K562 (cell line): ENCODE data around the gene AGT. TPM values are rescaled to one million over a fixed set of nuclear protein-coding genes. Genes with fewer than 3 reads are reported as not detected.

Source experiments
- AFF4 ChIP-seq: sonication (generic); formaldehyde crosslinking; IDR thresholded peaks from 2 replicates; pipeline ENCODE4 v1.8.0; 2023; ENCODE audit warnings: mild to moderate bottlenecking, missing genetic modification reagents
- ARID1B ChIP-seq: fragments of 450-650 bp; IDR thresholded peaks from 2 replicates; pipeline ENCODE4 v1.6.1; 2016; ENCODE audit warnings: antibody characterized with exemption, mild to moderate bottlenecking, inconsistent platforms
- CBFA2T2 ChIP-seq: fragments of 450-650 bp; conservative IDR thresholded peaks from 2 replicates; pipeline ENCODE4 v1.6.1; 2017; ENCODE audit warnings: mild to moderate bottlenecking
- CEBPB ChIP-seq: fragments of 450-650 bp; IDR thresholded peaks from 2 replicates; pipeline ENCODE4 v1.6.1; 2016; ENCODE audit warnings: missing genetic modification characterization, missing compliant biosample characterization
- CSDE1 ChIP-seq, 2 experiments: fragments of 450-650 bp; IDR thresholded peaks; 2 replicates each; pipeline ENCODE4 v1.6.1; 2016; ENCODE audit warnings: mild to moderate bottlenecking in 1 of 2
- DPF2 ChIP-seq: fragments of 450-650 bp; IDR thresholded peaks from 2 replicates; pipeline ENCODE4 v1.6.1; 2016
- ERF ChIP-seq: fragments of 450-650 bp; formaldehyde crosslinking; IDR thresholded peaks from 2 replicates; pipeline ENCODE4 v1.4.0; 2020; ENCODE audit warnings: mild to moderate bottlenecking, mixed read lengths
- FOXJ3 ChIP-seq: sonication (generic); formaldehyde crosslinking; IDR thresholded peaks from 2 replicates; pipeline ENCODE4 v1.4.0; 2020; ENCODE audit warnings: mild to moderate bottlenecking, missing genetic modification reagents
- HNRNPH1 ChIP-seq: fragments of 200-400 bp; formaldehyde crosslinking; optimal IDR thresholded peaks from 2 replicates; pipeline ENCODE3; 2017; ENCODE audit warnings: low read depth, mild to moderate bottlenecking, low read length, moderate library complexity
- ILF3 ChIP-seq: fragments of 450-650 bp; IDR thresholded peaks from 2 replicates; pipeline ENCODE4 v1.6.1; 2018; ENCODE audit warnings: antibody characterized with exemption, mild to moderate bottlenecking, moderate library complexity, borderline replicate concordance
- NELFE ChIP-seq: IDR thresholded peaks from 2 replicates; pipeline ENCODE4 v1.6.1; 2011; ENCODE audit warnings: mild to moderate bottlenecking; ENCODE audit not compliant: insufficient read depth, insufficient read length
- NFYB ChIP-seq: IDR thresholded peaks from 2 replicates; pipeline ENCODE4 v1.6.1; 2011; ENCODE audit warnings: mild to moderate bottlenecking, moderate library complexity; ENCODE audit not compliant: insufficient read length; ENCODE audit errors: extremely low read depth
- NR4A1 ChIP-seq, 2 experiments: fragments of 250-450 bp in 1 of 2; fragments of 450-650 bp in 1 of 2; sonication (Bioruptor Pico) in 1 of 2; IDR thresholded peaks; 2 replicates each; pipeline versions ENCODE4 v1.4.0 to v1.6.1; 2016 to 2020; ENCODE audit warnings: mild to moderate bottlenecking in 2 of 2, missing compliant biosample characterization in 1 of 2, missing genetic modification characterization in 1 of 2, moderate library complexity in 1 of 2
- PML ChIP-seq: IDR thresholded peaks from 2 replicates; pipeline ENCODE4 v1.6.1; 2012; ENCODE audit warnings: low read length, inconsistent platforms
- POLR2B ChIP-seq: fragments of 450-650 bp; IDR thresholded peaks from 2 replicates; pipeline ENCODE4 v1.6.1; 2018; ENCODE audit warnings: low read depth; ENCODE audit not compliant: partially characterized antibody
- TAF9B ChIP-seq: fragments of 450-650 bp; IDR thresholded peaks from 2 replicates; pipeline ENCODE4 v1.6.1; 2018; ENCODE audit warnings: mild to moderate bottlenecking; ENCODE audit not compliant: partially characterized antibody
- TCF3 ChIP-seq: sonication (generic); formaldehyde crosslinking; IDR thresholded peaks from 2 replicates; pipeline ENCODE4 v1.4.0; 2020; ENCODE audit warnings: mild to moderate bottlenecking, missing genetic modification reagents
- ZBTB34 ChIP-seq: fragments of 250-450 bp; sonication (Bioruptor Pico); IDR thresholded peaks from 2 replicates; pipeline ENCODE4 v1.8.0; 2021; ENCODE audit warnings: mild to moderate bottlenecking, moderate library complexity
- ZBTB43 ChIP-seq: sonication (generic); formaldehyde crosslinking; IDR thresholded peaks from 2 replicates; pipeline ENCODE4 v1.8.0; 2023; ENCODE audit warnings: mild to moderate bottlenecking, missing genetic modification reagents
- ZC3H4 ChIP-seq: sonication (generic); formaldehyde crosslinking; IDR thresholded peaks from 2 replicates; pipeline ENCODE4 v1.9.0; 2021; ENCODE audit warnings: missing genetic modification reagents, borderline replicate concordance
- ZFP36 ChIP-seq: fragments of 150-350 bp; IDR thresholded peaks from 2 replicates; pipeline ENCODE4 v1.6.1; 2018; ENCODE audit warnings: low read length, low read depth; ENCODE audit not compliant: partially characterized antibody
- ZNF134 ChIP-seq: fragments of 250-450 bp; sonication (Bioruptor Pico); conservative IDR thresholded peaks from 2 replicates; pipeline ENCODE4 v1.4.0; 2020
- polyA plus RNA-seq, 8 experiments: library from polyadenylated mRNA; depleted of rRNA in 4 of 8; stranded (reverse) in 5 of 8; unstranded in 3 of 8; fragments of >200 nt; fragmentation: Nextera tagmentation in 2 of 8; fragmentation: Illumina TruSeq in 1 of 8; extraction: Ambion mirVana in 2 of 8; extraction: Trizol in 1 of 8; gene quantifications; 2 replicates each; pipeline versions ENCODE4 v1.2.1 to v1.2.3, GENCODE V29; 2011 to 2014; ENCODE audit warnings: inconsistent platforms in 1 of 8, missing spikeins in 1 of 8
- total RNA-seq, 7 experiments: library from RNA; depleted of rRNA in 6 of 7; stranded (reverse); fragments of >200 nt in 6 of 7; fragmentation: Illumina TruSeq in 2 of 7; extraction: Trizol in 2 of 7; gene quantifications; 2 replicates each; pipeline versions ENCODE4 v1.2.1 to v1.2.3, GENCODE V29; 2011 to 2021; ENCODE audit warnings: low replicate concordance in 1 of 7

Gene AGT
- total and polyA plus RNA-seq, 9 of the 15 experiments (the other 6 are each of a cell fraction or from before 2014, with no cell fraction given) = 0.40 TPM; not detected in 8

GRCh38 chr1:230677200-230677599 lies 36.7 kb downstream of the AGT start (continued):
- TF ChIP-seq AFF4 (CRISPR knock-in tag) = no peak
- peak; percentile 32; the same call in 1 of the 2 replicates for TF ChIP-seq CBFA2T2
- TF ChIP-seq ZBTB34 = no peak
- TF ChIP-seq HNRNPH1 = no peak
- no peak for TF ChIP-seq ILF3
- no peak for TF ChIP-seq NELFE
- TF ChIP-seq PML = no peak
- TF ChIP-seq ZNF134 (CRISPR knock-in tag) = no peak
- no peak for TF ChIP-seq ERF (CRISPR knock-in tag)
- no peak for TF ChIP-seq CEBPB (tag)
- TF ChIP-seq NR4A1 (CRISPR knock-in tag; IDR thresholded peaks at IDR 0.05) = no peak
- TF ChIP-seq NR4A1 (tag; IDR thresholded peaks at IDR 0.05) = no peak
- no peak for TF ChIP-seq NFYB
- no peak for TF ChIP-seq ZC3H4 (CRISPR knock-in tag)
- no peak for TF ChIP-seq TAF9B
- TF ChIP-seq ARID1B = peak; percentile 53
- TF ChIP-seq CSDE1 (IDR thresholded peaks at IDR 0.05) = no peak
- no peak for TF ChIP-seq POLR2B
- peak; percentile 41; the same call in 1 of the 2 replicates for TF ChIP-seq DPF2
- no peak for TF ChIP-seq FOXJ3
- TF ChIP-seq ZBTB43 (CRISPR knock-in tag) = no peak
- no peak for TF ChIP-seq ZFP36
- peak; percentile 59 for TF ChIP-seq TCF3 (CRISPR knock-in tag)
